Upper lobe of left lung (tissue), 4 donors: Measurements from ENCODE around the gene DCUN1D3.

Source experiments
- EP300 ChIP-seq, 4 donors: sonication (generic); formaldehyde crosslinking; IDR thresholded peaks; one replicate each; pipeline ENCODE4 v1.5.1; 2017; ENCODE audit warnings: antibody characterized with exemption in 4 of 4, control low read depth in 2 of 4
- POLR2A ChIP-seq, 4 donors: fragments of 450-650 bp; IDR thresholded peaks; one replicate each; pipeline ENCODE4 v1.5.1; 2016 to 2017; ENCODE audit warnings: antibody characterized with exemption in 4 of 4, mild to moderate bottlenecking in 2 of 4
- POLR2AphosphoS5 ChIP-seq, 2 donors: sonication (generic); formaldehyde crosslinking; IDR thresholded peaks; one replicate each; pipeline ENCODE4 v1.5.1; 2017; ENCODE audit warnings: antibody characterized with exemption in 2 of 2
- TF ChIP-seq, protein P1 (sequence below), 6 experiments: fragments of 450-650 bp in 4 of 6; fragments of 200-600 bp in 2 of 6; sonication (generic) in 2 of 6; IDR thresholded peaks; one replicate each; pipeline ENCODE4 v1.5.1; 2016 to 2019; ENCODE audit warnings: antibody characterized with exemption in 6 of 6

DNA sequence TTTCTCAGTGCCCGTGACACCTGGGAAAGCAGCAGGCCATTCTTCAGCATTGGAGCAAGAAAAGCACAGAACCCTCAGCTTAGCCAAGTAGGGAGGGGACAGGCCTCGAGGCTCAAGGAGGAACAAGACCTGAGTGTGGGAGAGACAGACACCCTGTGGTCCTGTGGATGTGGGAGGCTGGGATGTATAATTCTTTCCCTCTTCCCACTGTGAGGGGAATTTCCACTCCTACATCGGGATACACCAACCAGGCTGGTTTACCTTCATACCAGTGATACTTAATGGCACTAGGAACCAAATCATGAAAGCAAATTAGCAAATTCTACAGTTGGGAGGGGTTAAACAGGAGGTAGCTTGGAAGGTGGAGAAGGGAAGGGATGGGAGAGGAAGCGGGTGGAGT, 42.1 kb upstream of the DCUN1D3 start:
- TF ChIP-seq POLR2A (IDR thresholded peaks at IDR 0.05) (no peak), POLR2AphosphoS5 (IDR thresholded peaks at IDR 0.05) (no peak), EP300 (IDR thresholded peaks at IDR 0.05) (no peak)
- TF ChIP-seq, protein P1, sequence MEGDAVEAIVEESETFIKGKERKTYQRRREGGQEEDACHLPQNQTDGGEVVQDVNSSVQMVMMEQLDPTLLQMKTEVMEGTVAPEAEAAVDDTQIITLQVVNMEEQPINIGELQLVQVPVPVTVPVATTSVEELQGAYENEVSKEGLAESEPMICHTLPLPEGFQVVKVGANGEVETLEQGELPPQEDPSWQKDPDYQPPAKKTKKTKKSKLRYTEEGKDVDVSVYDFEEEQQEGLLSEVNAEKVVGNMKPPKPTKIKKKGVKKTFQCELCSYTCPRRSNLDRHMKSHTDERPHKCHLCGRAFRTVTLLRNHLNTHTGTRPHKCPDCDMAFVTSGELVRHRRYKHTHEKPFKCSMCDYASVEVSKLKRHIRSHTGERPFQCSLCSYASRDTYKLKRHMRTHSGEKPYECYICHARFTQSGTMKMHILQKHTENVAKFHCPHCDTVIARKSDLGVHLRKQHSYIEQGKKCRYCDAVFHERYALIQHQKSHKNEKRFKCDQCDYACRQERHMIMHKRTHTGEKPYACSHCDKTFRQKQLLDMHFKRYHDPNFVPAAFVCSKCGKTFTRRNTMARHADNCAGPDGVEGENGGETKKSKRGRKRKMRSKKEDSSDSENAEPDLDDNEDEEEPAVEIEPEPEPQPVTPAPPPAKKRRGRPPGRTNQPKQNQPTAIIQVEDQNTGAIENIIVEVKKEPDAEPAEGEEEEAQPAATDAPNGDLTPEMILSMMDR (IDR thresholded peaks at IDR 0.05) = no peak
